H1 (cell line): ENCODE measurements around the gene POLL. TPM values are rescaled to one million over a fixed set of nuclear protein-coding genes. Genes with fewer than 3 reads are reported as not detected.

Experiments used
- CTCF ChIA-PET: fragments of 300-600 bp; sonication (Branson Sonifier 250); formaldehyde crosslinking; loops from one replicate; lab custom pipeline; 2021; ENCODE audit not compliant: partially characterized antibody; lab: Charles Lee
- POLR2A ChIA-PET: fragments of 300-600 bp; sonication (Branson Sonifier 250); formaldehyde crosslinking; loops from one replicate; lab custom pipeline; 2021; ENCODE audit warnings: inconsistent platforms; ENCODE audit not compliant: partially characterized antibody; lab: Charles Lee
- DNase-seq, 2 experiments: peaks; one replicate each; pipeline versions ENCODE4 v3.0.0 to v3.0.0-alpha.2; 2010 to 2022; ENCODE audit warnings: low spot score in 2 of 2, low read depth in 1 of 2, mixed read lengths in 1 of 2
- FAIRE-seq: peaks from 2 replicates; lab custom pipeline; 2011; peaks lifted over from hg19 to GRCh38; lab: Jason Lieb, UNC
- H2AFZ ChIP-seq: 2 replicates; pipeline ENCODE4 v1.8.1; 2012; ENCODE audit warnings: low read length, inconsistent platforms
- H2AK5ac ChIP-seq: 2 replicates; pipeline ENCODE4 v1.6.1; 2013; ENCODE audit warnings: low read depth, low read length
- H2BK120ac ChIP-seq: replicated peaks from 2 replicates; pipeline ENCODE3; 2013; ENCODE audit warnings: low read depth, low read length, inconsistent platforms
- H2BK12ac ChIP-seq: 2 replicates; pipeline ENCODE4 v1.6.1; 2013; ENCODE audit warnings: low read depth, low read length
- H2BK15ac ChIP-seq: 2 replicates; pipeline ENCODE4 v1.6.1; 2013; ENCODE audit warnings: low read length
- H2BK20ac ChIP-seq: 2 replicates; pipeline ENCODE4 v1.6.1; 2013; ENCODE audit warnings: low read length
- H2BK5ac ChIP-seq: 2 replicates; pipeline ENCODE4 v1.6.1; 2013; ENCODE audit warnings: low read depth, low read length
- H3K14ac ChIP-seq: 2 replicates; pipeline ENCODE4 v1.6.1; 2013; ENCODE audit warnings: inconsistent platforms; ENCODE audit not compliant: insufficient read length
- H3K18ac ChIP-seq: 2 replicates; pipeline ENCODE4 v1.6.1; 2013; ENCODE audit warnings: low read length; ENCODE audit errors: extremely low read depth
- H3K23ac ChIP-seq: 2 replicates; pipeline ENCODE4 v1.6.1; 2013; ENCODE audit warnings: inconsistent platforms; ENCODE audit not compliant: insufficient read length
- H3K23me2 ChIP-seq: 2 replicates; pipeline ENCODE4 v1.6.1; 2013; ENCODE audit warnings: low read depth, low read length
- H3K27ac ChIP-seq: 2 replicates; pipeline ENCODE4 v1.6.1; 2011; ENCODE audit warnings: low read depth, low read length, inconsistent platforms
- H3K27me3 ChIP-seq, 4 experiments: replicated peaks in 1 of 4; 1 replicate in 1 of 4; 2 replicates in 3 of 4; pipeline versions ENCODE4 v1.6.1 to v1.8.1; 2011 to 2013; ENCODE audit warnings: low read length in 3 of 4, mild to moderate bottlenecking in 3 of 4, inconsistent platforms in 2 of 4, mixed read lengths in 2 of 4, moderate library complexity in 1 of 4; ENCODE audit not compliant: control insufficient read depth in 3 of 4, insufficient read depth in 3 of 4; ENCODE audit errors: extremely low read depth in 1 of 4
- H3K36me3 ChIP-seq, 4 experiments: 2 replicates each; pipeline versions ENCODE4 v1.6.1 to v1.8.1; 2011 to 2013; ENCODE audit warnings: mild to moderate bottlenecking in 4 of 4, low read length in 3 of 4, moderate library complexity in 2 of 4, control low read depth in 1 of 4, inconsistent platforms in 1 of 4; ENCODE audit not compliant: insufficient read depth in 4 of 4, control insufficient read depth in 2 of 4
- H3K4ac ChIP-seq: replicated peaks from 2 replicates; pipeline ENCODE3; 2013; ENCODE audit warnings: low read length, low read depth, mixed read lengths, inconsistent platforms; ENCODE audit not compliant: insufficient read length
- H3K4me1 ChIP-seq, 4 experiments: replicated peaks in 1 of 4; 1 replicate in 1 of 4; 2 replicates in 3 of 4; pipeline versions ENCODE4 v1.6.1 to v1.8.1; 2011 to 2013; ENCODE audit warnings: low read length in 3 of 4, inconsistent platforms in 2 of 4, mixed read lengths in 1 of 4; ENCODE audit not compliant: insufficient read depth in 4 of 4, control insufficient read depth in 3 of 4
- H3K4me2 ChIP-seq, 2 experiments: 2 replicates each; pipeline versions ENCODE4 v1.6.1 to v1.8.1; 2011 to 2013; ENCODE audit warnings: low read depth in 2 of 2, low read length in 2 of 2, control low read depth in 1 of 2, inconsistent platforms in 1 of 2, mild to moderate bottlenecking in 1 of 2; ENCODE audit not compliant: insufficient read depth in 1 of 2
- H3K4me3 ChIP-seq, 4 experiments: fragments of 200-600, 300-600 bp in 1 of 4; sonication (generic), shearing (Covaris generic), sonication (Bioruptor Twin) in 1 of 4; 2 replicates each; pipeline versions ENCODE4 v1.5.1 to v1.8.1; 2011 to 2016; ENCODE audit warnings: low read length in 4 of 4, low read depth in 3 of 4, control low read depth in 2 of 4, inconsistent platforms in 2 of 4, mild to moderate bottlenecking in 2 of 4, mixed read lengths in 1 of 4, moderate library complexity in 1 of 4; ENCODE audit not compliant: insufficient read depth in 2 of 4; ENCODE audit errors: extremely low read depth in 1 of 4
- H3K56ac ChIP-seq: replicated peaks from 2 replicates; pipeline ENCODE3; 2013; ENCODE audit warnings: low read depth, mild to moderate bottlenecking, mixed read lengths, low read length, inconsistent platforms; ENCODE audit not compliant: insufficient read length
- H3K79me1 ChIP-seq: 2 replicates; pipeline ENCODE4 v1.6.1; 2013; ENCODE audit warnings: low read depth, low read length, control low read depth
- H3K79me2 ChIP-seq, 2 experiments: 2 replicates each; pipeline versions ENCODE4 v1.6.1 to v1.8.1; 2012 to 2013; ENCODE audit warnings: low read length in 2 of 2, mild to moderate bottlenecking in 2 of 2, inconsistent platforms in 1 of 2; ENCODE audit not compliant: insufficient read depth in 2 of 2, control insufficient read depth in 1 of 2
- H3K9ac ChIP-seq, 4 experiments: replicated peaks in 1 of 4; 1 replicate in 1 of 4; 2 replicates in 3 of 4; pipeline versions ENCODE4 v1.6.1 to v1.8.1; 2011 to 2013; ENCODE audit warnings: low read depth in 3 of 4, low read length in 3 of 4, control low read depth in 2 of 4, mild to moderate bottlenecking in 2 of 4, moderate library complexity in 2 of 4, inconsistent platforms in 1 of 4; ENCODE audit errors: extremely low read depth in 1 of 4
- H3K9me3 ChIP-seq, 2 experiments: 2 replicates each; pipeline versions ENCODE4 v1.6.1 to v1.8.1; 2012 to 2013; ENCODE audit warnings: mild to moderate bottlenecking in 2 of 2, moderate library complexity in 2 of 2, control low read depth in 1 of 2, inconsistent platforms in 1 of 2, low read depth in 1 of 2, low read length in 1 of 2, mixed read lengths in 1 of 2; ENCODE audit not compliant: insufficient read depth in 2 of 2
- H4K20me1 ChIP-seq, 2 experiments: replicated peaks in 1 of 2; 2 replicates each; pipeline versions ENCODE3 to v1.8.1; 2011 to 2013; ENCODE audit warnings: inconsistent platforms in 2 of 2, low read length in 2 of 2, mild to moderate bottlenecking in 1 of 2; ENCODE audit not compliant: insufficient read depth in 2 of 2, control insufficient read depth in 1 of 2
- H4K5ac ChIP-seq: 2 replicates; pipeline ENCODE4 v1.6.1; 2013; ENCODE audit warnings: low read length, low read depth, mixed read lengths, inconsistent platforms; ENCODE audit not compliant: insufficient read length
- H4K8ac ChIP-seq: 2 replicates; pipeline ENCODE4 v1.8.0; 2013; ENCODE audit warnings: mild to moderate bottlenecking, moderate library complexity, low read length, inconsistent platforms; ENCODE audit not compliant: insufficient read depth; ENCODE audit errors: extremely low read depth
- H4K91ac ChIP-seq: replicated peaks from 2 replicates; pipeline ENCODE3; 2013; ENCODE audit warnings: low read length, mixed read lengths, inconsistent platforms; ENCODE audit not compliant: insufficient read length
- ASH2L ChIP-seq: fragments of 200-600, 300-600 bp; sonication (generic); IDR thresholded peaks from one replicate; pipeline ENCODE4 v1.7.1; 2017; ENCODE audit warnings: low read length
- BACH1 ChIP-seq: IDR thresholded peaks from 2 replicates; pipeline ENCODE4 v1.6.1; 2012; ENCODE audit warnings: low read length, improper control_type of control experiment
- CTBP2 ChIP-seq: IDR thresholded peaks from 2 replicates; pipeline ENCODE4 v1.7.0; 2011; ENCODE audit warnings: borderline replicate concordance, mild to moderate bottlenecking, moderate library complexity, mixed read lengths, low read length; ENCODE audit not compliant: insufficient read depth, insufficient read length
- FOSL1 ChIP-seq: IDR thresholded peaks from 2 replicates; pipeline ENCODE4 v1.6.1; 2011; ENCODE audit warnings: mild to moderate bottlenecking, low read depth, low read length, moderate library complexity; ENCODE audit not compliant: insufficient read depth
- JUND ChIP-seq: IDR thresholded peaks from 2 replicates; pipeline ENCODE4 v1.6.1; 2011; ENCODE audit warnings: mild to moderate bottlenecking, improper control_type of control experiment, low read length
- KDM4A ChIP-seq: IDR thresholded peaks from one replicate; pipeline ENCODE4 v1.7.1; 2012; ENCODE audit warnings: low read depth, mild to moderate bottlenecking, moderate library complexity, low read length, inconsistent platforms; ENCODE audit not compliant: severe bottlenecking
- NANOG ChIP-seq: IDR thresholded peaks from 2 replicates; pipeline ENCODE4 v1.6.1; 2011; ENCODE audit warnings: low read length, low read depth, mild to moderate bottlenecking, inconsistent platforms; ENCODE audit not compliant: insufficient read depth, poor library complexity, severe bottlenecking
- POU5F1 ChIP-seq: IDR thresholded peaks from 2 replicates; pipeline ENCODE4 v1.6.1; 2011; ENCODE audit warnings: low read depth, mild to moderate bottlenecking, low read length, moderate library complexity
- RBBP5 ChIP-seq: IDR thresholded peaks from 2 replicates; pipeline ENCODE4 v1.7.1; 2012; ENCODE audit warnings: low read depth, mild to moderate bottlenecking, inconsistent platforms, low read length, moderate library complexity, borderline replicate concordance
- RNF2 ChIP-seq: fragments of 200-900, 300-1000 bp; sonication (generic); IDR thresholded peaks from 2 replicates; pipeline ENCODE4 v1.7.1; 2016; ENCODE audit warnings: borderline replicate concordance, low read depth, mild to moderate bottlenecking, antibody characterized with exemption, low read length; ENCODE audit not compliant: poor library complexity, severe bottlenecking; ENCODE audit errors: missing control alignments
- WGBS, 2 experiments: shearing (Covaris generic) in 1 of 2; methylation state at CpG; one replicate each; pipeline versions ENCODE4 v1.1.6 to v1.1.7; 2013 to 2015; ENCODE audit warnings: low lambda C conversion rate in 2 of 2, mixed read lengths in 2 of 2, inconsistent platforms in 1 of 2, low coverage in 1 of 2, missing lambda C conversion rate in 1 of 2; ENCODE audit not compliant: insufficient replicate concordance in 2 of 2, insufficient coverage in 1 of 2, insufficient read length in 1 of 2; ENCODE audit errors: extremely low coverage in 1 of 2, missing lambda C conversion rate in 1 of 2; 5-methylcytosine and 5-hydroxymethylcytosine counted together
- polyA plus RNA-seq, 7 experiments: library from polyadenylated mRNA; depleted of rRNA in 3 of 7; stranded (reverse) in 5 of 7; unstranded in 2 of 7; fragments of >200 nt in 5 of 7; fragments of 200-250 nt in 2 of 7; gene quantifications; 1 replicate in 5 of 7; 2 replicates in 1 of 7; 4 replicates in 1 of 7; pipeline versions ENCODE4 v1.2.1 to v1.2.3, GENCODE V29; 2011 to 2013; ENCODE audit warnings: missing spikeins in 2 of 7, mixed read lengths in 2 of 7
- total RNA-seq: library from RNA; stranded (reverse); fragmentation: NEBNext Ultra II Directional; extraction: Animal tissue kit (Norgen Biotek cat#: 25700); gene quantifications from 2 replicates; pipeline ENCODE4 v1.2.1, GENCODE V29; 2021

The POLL gene
- total and polyA plus RNA-seq, 2 of the 8 experiments (the other 6 are each of a cell fraction or from before 2014, with no cell fraction given) = 26.1 to 45.9 TPM

DNA sequence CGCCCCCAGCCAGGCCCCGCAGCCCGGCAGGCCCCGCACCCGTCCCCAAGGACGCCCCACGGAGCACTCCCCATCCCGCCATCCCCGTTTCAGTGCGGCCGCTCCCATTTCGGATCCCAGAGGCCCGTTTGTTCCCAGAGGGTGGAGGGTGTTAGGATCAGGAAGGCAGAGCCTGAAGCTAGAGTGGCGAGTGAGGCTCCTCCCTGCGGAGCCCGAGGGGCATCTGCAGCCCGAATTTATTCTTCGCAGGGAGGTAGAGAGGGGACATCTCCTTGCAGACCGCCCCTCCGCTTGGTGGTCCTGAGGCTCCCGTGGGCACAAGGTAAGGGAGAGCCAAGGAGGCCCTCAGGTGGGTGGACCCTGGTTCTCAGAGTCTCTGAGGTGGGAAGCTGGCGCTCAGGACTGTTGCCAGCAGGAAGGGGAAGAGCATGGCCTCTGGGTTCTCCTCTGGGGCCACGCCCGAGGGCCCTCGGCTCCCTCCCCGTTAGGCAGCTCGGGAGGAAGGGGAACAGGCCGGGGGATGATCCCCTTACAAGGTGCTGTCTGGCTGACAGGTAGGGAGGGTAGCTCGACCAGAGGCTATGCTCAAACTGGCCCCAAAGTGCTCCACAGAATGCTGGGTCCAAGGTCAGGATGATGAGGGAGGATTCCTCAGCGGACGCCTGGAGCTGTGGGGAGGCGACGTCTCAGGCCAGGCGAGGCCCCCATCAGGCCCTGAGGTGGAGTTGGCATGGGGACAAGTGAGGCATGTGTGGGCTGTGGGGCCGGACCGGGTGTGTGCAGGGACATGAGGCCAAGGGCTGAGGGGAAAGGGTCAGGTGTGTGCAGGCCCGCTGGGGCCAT, 17.4 kb downstream of the POLL start:
- ChIA-PET CTCF (interaction anchor here (0.6 to 5.9 kb wide), 65 partner anchors 10 to 829 kb away, joined by 3 to 65 read pairs (median 4); partner anchors contain the start of genes DPCD, LBX1, NPM3 and POLL), POLR2A (interaction anchor here (0.7 to 3.6 kb wide), 9 partner anchors 8 to 357 kb away, joined by 3 to 12 read pairs (median 6); partner anchors contain the start of genes DPCD and POLL)
- no peak overlapping the region for H3K4ac ChIP-seq
- 18% methylated on average over 33 of the region's 37 CpGs; no CpG with 5 or more reads in 1 of the 2 experiments for WGBS, 2 experiments
- no peaks in the 10 kb centered on the region for H3K9me3 ChIP-seq
- peak overlapping the region; percentile 65; the same call in 1 of the 2 replicates for H2AFZ ChIP-seq
- H3K27ac ChIP-seq = no peak overlapping the region
- H3K27me3 ChIP-seq = peaks cover 7 to 73% (median 56%) of the 10 kb centered on the region in 4 experiments
- no peak overlapping the region for H3K56ac ChIP-seq
- H3K4me1 ChIP-seq = peaks cover 0 to 20% (median 10%) of the 10 kb centered on the region in 4 experiments; a peak in 5 of 7 replicates
- H3K36me3 ChIP-seq = no peaks in the 10 kb centered on the region
- H2BK15ac ChIP-seq = peak overlapping the region; percentile 46; the same call in 1 of the 2 replicates
- peaks cover 14% of the 10 kb centered on the region for H3K23me2 ChIP-seq
- peak overlapping the region; percentile 55; the same call in 1 of the 2 replicates for H2BK12ac ChIP-seq
- no peak overlapping the region for H4K8ac ChIP-seq
- H3K79me2 ChIP-seq = no peaks in the 10 kb centered on the region
- H4K20me1 ChIP-seq = peaks cover 0 to 6% of the 10 kb centered on the region in 2 experiments
- no peaks in the 10 kb centered on the region for H3K79me1 ChIP-seq
- peak overlapping the region; percentile 24 to 72 (median 53) for H3K4me3 ChIP-seq
- H3K4me2 ChIP-seq = peak overlapping the region; percentile 71 to 98
- H2BK120ac ChIP-seq = no peak overlapping the region
- H4K91ac ChIP-seq = peak overlapping the region; percentile 1
- H2AK5ac ChIP-seq = no peak overlapping the region
- no peak overlapping the region for H4K5ac ChIP-seq
- H3K23ac ChIP-seq = no peak overlapping the region
- H3K18ac ChIP-seq = peak overlapping the region; percentile 62
- H2BK20ac ChIP-seq = no peak overlapping the region
- H3K14ac ChIP-seq = no peak overlapping the region
- no peak overlapping the region; a peak in 2 of 7 replicates for H3K9ac ChIP-seq
- FAIRE-seq (no peak), DNase-seq (no peak)
- no peak overlapping the region for H2BK5ac ChIP-seq
- TF ChIP-seq NANOG (no peak), FOSL1 (no peak), RBBP5 (0 out of 2 replicates have a peak, but pooled peaks have one; percentile 20), RNF2 (no peak), BACH1 (no peak), KDM4A (peak; percentile 79), ASH2L (peak; percentile 8), JUND (no peak), POU5F1 (no peak), CTBP2 (no peak)
